ENCODE data around the gene SARNP. TPM values are rescaled to one million over a fixed set of nuclear protein-coding genes. Genes with fewer than 3 reads are reported as not detected.

The SARNP gene
- polyA plus RNA-seq, 1 of the 3 experiments (the other 2 are of a cell fraction) = 65.8 TPM

DNA sequence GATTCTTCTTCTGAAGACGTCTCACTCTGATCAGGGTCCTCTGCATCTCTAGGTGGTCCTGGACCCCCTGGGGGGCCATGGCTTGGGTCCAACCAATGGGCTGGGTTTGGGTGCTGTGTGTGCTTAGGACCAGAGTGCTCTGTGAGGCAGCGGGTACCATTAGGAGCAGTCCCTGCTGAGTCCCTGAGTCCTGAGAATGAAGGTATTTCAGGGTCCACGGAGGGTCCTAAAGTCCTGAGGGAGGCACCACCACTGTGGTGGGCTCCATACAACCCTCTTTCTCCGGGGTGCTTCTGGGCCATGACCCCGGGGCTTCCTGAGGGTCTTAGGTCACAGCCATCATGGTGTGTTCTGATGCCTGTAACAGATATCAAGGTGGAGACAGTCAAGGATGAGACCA, 10.8 kb upstream of the SARNP start (continued):
- TF ChIP-seq MAX (IDR thresholded peaks at IDR 0.05; ENCODE audit: low read depth) (no peak), MEF2A (IDR thresholded peaks at IDR 0.05; ENCODE audit: borderline replicate concordance, low read depth) (no peak), RFX5 (IDR thresholded peaks at IDR 0.05; ENCODE audit: low read length) (no peak), MXI1 (IDR thresholded peaks at IDR 0.05; ENCODE audit: low read depth, low read length) (no peak), TEAD4 (IDR thresholded peaks at IDR 0.05; ENCODE audit: borderline replicate concordance, insufficient read depth) (no peak), CHD2 (IDR thresholded peaks at IDR 0.05; ENCODE audit: low read length, partially characterized antibody) (no peak)
- TF ChIP-seq, protein P1, sequence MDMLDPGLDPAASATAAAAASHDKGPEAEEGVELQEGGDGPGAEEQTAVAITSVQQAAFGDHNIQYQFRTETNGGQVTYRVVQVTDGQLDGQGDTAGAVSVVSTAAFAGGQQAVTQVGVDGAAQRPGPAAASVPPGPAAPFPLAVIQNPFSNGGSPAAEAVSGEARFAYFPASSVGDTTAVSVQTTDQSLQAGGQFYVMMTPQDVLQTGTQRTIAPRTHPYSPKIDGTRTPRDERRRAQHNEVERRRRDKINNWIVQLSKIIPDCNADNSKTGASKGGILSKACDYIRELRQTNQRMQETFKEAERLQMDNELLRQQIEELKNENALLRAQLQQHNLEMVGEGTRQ (IDR thresholded peaks at IDR 0.05; ENCODE audit: borderline replicate concordance, low read depth, low read length) = no peak

- H3K27me3 ChIP-seq (ENCODE audit: insufficient read depth) = no peaks in the 10 kb centered on the region
- CTCF ChIA-PET = interaction anchor here (0.8 to 1.0 kb wide), 3 partner anchors 10 to 102 kb away, joined by 3 read pairs; partner anchors contain the start of genes ORMDL2, PYM1 and SARNP
- no peak overlapping the region; a peak in 1 of 4 replicates for H3K27ac ChIP-seq (ENCODE audit: low read depth in 2 of 2, low read length in 1 of 2)
- POLR2A ChIA-PET = interaction anchor here (2.7 kb wide), 1 partner anchor 10 kb away, joined by 19 read pairs; the partner anchor contains the start of genes ORMDL2 and SARNP
- H3K79me2 ChIP-seq (ENCODE audit: insufficient read depth) = peaks cover 67% of the 10 kb centered on the region
- peaks cover 10 to 41% of the 10 kb centered on the region in 2 experiments; a peak in 3 of 4 replicates for H3K4me1 ChIP-seq (ENCODE audit: control insufficient read depth in 1 of 2, insufficient read depth in 2 of 2, low read depth in 1 of 2, low read length in 1 of 2)
- DNase-seq = no peak
- H3K9me3 ChIP-seq = no peaks in the 10 kb centered on the region
- 96% methylated on average over 15 of the region's 15 CpGs for WGBS (ENCODE audit: low lambda C conversion rate)
- peak overlapping the region; percentile 83 for H3K4me2 ChIP-seq
- H3K36me3 ChIP-seq (replicated peaks in 1 of 2; ENCODE audit: control insufficient read depth in 1 of 2, insufficient read depth in 2 of 2, low read length in 1 of 2) = peaks cover 10 to 31% of the 10 kb centered on the region in 2 experiments
- H3K9me2 ChIP-seq = no peaks in the 10 kb centered on the region
- no peak overlapping the region for H2AFZ ChIP-seq (ENCODE audit: low read depth)
- no peak overlapping the region for H3K9ac ChIP-seq
- peaks cover 18% of the 10 kb centered on the region for H3F3A ChIP-seq (replicated peaks; ENCODE audit: insufficient read depth)
- H4K20me1 ChIP-seq (ENCODE audit: insufficient read depth) = no peaks in the 10 kb centered on the region
- H3K4me3 ChIP-seq (ENCODE audit: low read depth in 2 of 2, low read length in 1 of 2) = peak overlapping the region in 1 of 2 experiments; percentile 89; a peak in 2 of 4 replicates
- TF ChIP-seq GATA2 (CRISPR knock-in tag; IDR thresholded peaks at IDR 0.05) (no peak), FOXJ3 (CRISPR knock-in tag; IDR thresholded peaks at IDR 0.05) (no peak), YY1 (IDR thresholded peaks at IDR 0.05; ENCODE audit: low read depth) (no peak), REST (IDR thresholded peaks at IDR 0.05; ENCODE audit: low read depth, low read length) (no peak), FOXM1 (IDR thresholded peaks at IDR 0.05; ENCODE audit: low read depth) (no peak), RCOR1 (IDR thresholded peaks at IDR 0.05; ENCODE audit: low read length) (no peak), TEAD4 (IDR thresholded peaks at IDR 0.05; ENCODE audit: borderline replicate concordance, insufficient read depth) (no peak), SIN3A (IDR thresholded peaks at IDR 0.05; ENCODE audit: borderline replicate concordance, low read depth, low read length) (no peak), RXRA (IDR thresholded peaks at IDR 0.05; ENCODE audit: borderline replicate concordance, low read depth) (no peak), PBX3 (IDR thresholded peaks at IDR 0.05) (no peak), NRF1 (IDR thresholded peaks at IDR 0.05; ENCODE audit: low read depth, low read length) (no peak), EZH2phosphoT487 (IDR thresholded peaks at IDR 0.05; ENCODE audit: borderline replicate concordance, low read depth) (no peak), RAD21 (IDR thresholded peaks at IDR 0.05; ENCODE audit: low read length) (no peak)
- TF ChIP-seq, protein P2, sequence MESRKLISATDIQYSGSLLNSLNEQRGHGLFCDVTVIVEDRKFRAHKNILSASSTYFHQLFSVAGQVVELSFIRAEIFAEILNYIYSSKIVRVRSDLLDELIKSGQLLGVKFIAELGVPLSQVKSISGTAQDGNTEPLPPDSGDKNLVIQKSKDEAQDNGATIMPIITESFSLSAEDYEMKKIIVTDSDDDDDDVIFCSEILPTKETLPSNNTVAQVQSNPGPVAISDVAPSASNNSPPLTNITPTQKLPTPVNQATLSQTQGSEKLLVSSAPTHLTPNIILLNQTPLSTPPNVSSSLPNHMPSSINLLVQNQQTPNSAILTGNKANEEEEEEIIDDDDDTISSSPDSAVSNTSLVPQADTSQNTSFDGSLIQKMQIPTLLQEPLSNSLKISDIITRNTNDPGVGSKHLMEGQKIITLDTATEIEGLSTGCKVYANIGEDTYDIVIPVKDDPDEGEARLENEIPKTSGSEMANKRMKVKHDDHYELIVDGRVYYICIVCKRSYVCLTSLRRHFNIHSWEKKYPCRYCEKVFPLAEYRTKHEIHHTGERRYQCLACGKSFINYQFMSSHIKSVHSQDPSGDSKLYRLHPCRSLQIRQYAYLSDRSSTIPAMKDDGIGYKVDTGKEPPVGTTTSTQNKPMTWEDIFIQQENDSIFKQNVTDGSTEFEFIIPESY (IDR thresholded peaks at IDR 0.05; ENCODE audit: borderline replicate concordance, low read depth) = no peak
- TF ChIP-seq, protein P3, sequence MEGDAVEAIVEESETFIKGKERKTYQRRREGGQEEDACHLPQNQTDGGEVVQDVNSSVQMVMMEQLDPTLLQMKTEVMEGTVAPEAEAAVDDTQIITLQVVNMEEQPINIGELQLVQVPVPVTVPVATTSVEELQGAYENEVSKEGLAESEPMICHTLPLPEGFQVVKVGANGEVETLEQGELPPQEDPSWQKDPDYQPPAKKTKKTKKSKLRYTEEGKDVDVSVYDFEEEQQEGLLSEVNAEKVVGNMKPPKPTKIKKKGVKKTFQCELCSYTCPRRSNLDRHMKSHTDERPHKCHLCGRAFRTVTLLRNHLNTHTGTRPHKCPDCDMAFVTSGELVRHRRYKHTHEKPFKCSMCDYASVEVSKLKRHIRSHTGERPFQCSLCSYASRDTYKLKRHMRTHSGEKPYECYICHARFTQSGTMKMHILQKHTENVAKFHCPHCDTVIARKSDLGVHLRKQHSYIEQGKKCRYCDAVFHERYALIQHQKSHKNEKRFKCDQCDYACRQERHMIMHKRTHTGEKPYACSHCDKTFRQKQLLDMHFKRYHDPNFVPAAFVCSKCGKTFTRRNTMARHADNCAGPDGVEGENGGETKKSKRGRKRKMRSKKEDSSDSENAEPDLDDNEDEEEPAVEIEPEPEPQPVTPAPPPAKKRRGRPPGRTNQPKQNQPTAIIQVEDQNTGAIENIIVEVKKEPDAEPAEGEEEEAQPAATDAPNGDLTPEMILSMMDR (IDR thresholded peaks at IDR 0.05) = no peak
Observed at GRCh38 chr12:55827806-55828205, 10.3 kb upstream of the SARNP start.

Data from SK-N-SH (cell line).